ENCODE data around the gene TMEM190. TPM values are rescaled to one million over a fixed set of nuclear protein-coding genes. Genes with fewer than 3 reads are reported as not detected.

Gene TMEM190
- total and polyA plus RNA-seq, 2 donors (not counting 1 experiment from before 2014, with no cell fraction given), result not detected

GRCh38 chr19:55346725-55347441 is 29.7 kb upstream of the TMEM190 start:
- TF ChIP-seq CTCF (IDR thresholded peaks at IDR 0.05) (no peak), EZH2 (IDR thresholded peaks at IDR 0.05; ENCODE audit: borderline replicate concordance, insufficient read depth, low read depth, low read length, poor library complexity, severe bottlenecking) (no peak)
- H3K27me3 ChIP-seq (replicated peaks in 1 of 4; ENCODE audit: control extremely low read depth in 1 of 4, control insufficient read depth in 3 of 4, insufficient read depth in 4 of 4, low read length in 3 of 4), result peaks cover 0 to 15% (median 5%) of the 10 kb centered on the region in 4 experiments
- Mint-ChIP-seq H3K4me1 (peaks cover 2% of the 10 kb centered on the region), H3K4me3 (no peak overlapping the region), H3K9me3 (ENCODE audit: insufficient read depth) (no peaks in the 10 kb centered on the region), H3K27me3 (peaks cover 15% of the 10 kb centered on the region), H3K27ac (no peak overlapping the region)
- DNase-seq (no peak), ATAC-seq (ENCODE audit: low read depth) (no peak)
- H3K4me1 ChIP-seq (ENCODE audit: control insufficient read depth in 2 of 2, insufficient read depth in 2 of 2, low read length in 2 of 2), result peaks cover 0 to 3% of the 10 kb centered on the region in 2 donors
- no peak overlapping the region for H2AFZ ChIP-seq (ENCODE audit: insufficient read depth, low read depth, low read length, poor library complexity, severe bottlenecking)
- ChIA-PET POLR2A (no interaction called here), CTCF (no interaction called here)
- no peaks in the 10 kb centered on the region for H4K20me1 ChIP-seq (ENCODE audit: control insufficient read depth, insufficient read depth, low read length, poor library complexity, severe bottlenecking)
- peaks cover under 1% of the 10 kb centered on the region for H3K79me2 ChIP-seq (ENCODE audit: control insufficient read depth, insufficient read depth, low read length)
- intact Hi-C loops (cut with micrococcal nuclease), result no loop called here
- no peak overlapping the region for H3K9ac ChIP-seq (ENCODE audit: low read length)
- H3K4me3 ChIP-seq (ENCODE audit: control extremely low read depth in 1 of 5, extremely low read depth in 1 of 5, insufficient read depth in 1 of 5, low read depth in 2 of 5, low read length in 4 of 5), result no peak overlapping the region
- 94% methylated on average over 36 of the region's 41 CpGs for WGBS (ENCODE audit: insufficient coverage)
- no peak overlapping the region for H3K27ac ChIP-seq (ENCODE audit: low read length in 2 of 2)
- peaks cover 0 to 10% of the 10 kb centered on the region in 2 experiments for H3K36me3 ChIP-seq (replicated peaks in 1 of 2; ENCODE audit: control extremely low read depth in 1 of 2, control insufficient read depth in 1 of 2, extremely low read depth in 1 of 2, insufficient read depth in 2 of 2, low read length in 1 of 2)
- no peaks in the 10 kb centered on the region for H3K9me3 ChIP-seq (ENCODE audit: control extremely low read depth in 1 of 3, control insufficient read depth in 2 of 3, insufficient read depth in 1 of 3, low read length in 2 of 3)
- no peak overlapping the region for H3K4me2 ChIP-seq (replicated peaks; ENCODE audit: low read depth, low read length, poor library complexity, severe bottlenecking)

- DNase-seq (no peak), ATAC-seq (ENCODE audit: low read depth) (no peak)
- Histone ChIP-seq H3K36me3 (replicated peaks in 1 of 2; ENCODE audit: control extremely low read depth in 1 of 2, control insufficient read depth in 1 of 2, extremely low read depth in 1 of 2, insufficient read depth in 2 of 2, low read length in 1 of 2) (peaks cover 0 to 10% of the 10 kb centered on the region in 2 experiments), H3K4me1 (ENCODE audit: control insufficient read depth in 2 of 2, insufficient read depth in 2 of 2, low read length in 2 of 2) (peaks cover 0 to 8% of the 10 kb centered on the region in 2 donors), H3K4me3 (ENCODE audit: control extremely low read depth in 1 of 5, extremely low read depth in 1 of 5, insufficient read depth in 1 of 5, low read depth in 2 of 5, low read length in 4 of 5) (no peak overlapping the region), H3K27ac (ENCODE audit: low read length in 2 of 2) (no peak overlapping the region), H3K27me3 (replicated peaks in 1 of 4; ENCODE audit: control extremely low read depth in 1 of 4, control insufficient read depth in 3 of 4, insufficient read depth in 4 of 4, low read length in 3 of 4) (peaks cover 0 to 21% (median 8%) of the 10 kb centered on the region in 4 experiments), H3K4me2 (replicated peaks; ENCODE audit: low read depth, low read length, poor library complexity, severe bottlenecking) (no peak overlapping the region), H2AFZ (ENCODE audit: insufficient read depth, low read depth, low read length, poor library complexity, severe bottlenecking) (no peak overlapping the region), H3K9ac (ENCODE audit: low read length) (no peak overlapping the region), H3K79me2 (ENCODE audit: control insufficient read depth, insufficient read depth, low read length) (no peaks in the 10 kb centered on the region), H3K9me3 (ENCODE audit: control extremely low read depth in 1 of 3, control insufficient read depth in 2 of 3, insufficient read depth in 1 of 3, low read length in 2 of 3) (no peaks in the 10 kb centered on the region), H4K20me1 (ENCODE audit: control insufficient read depth, insufficient read depth, low read length, poor library complexity, severe bottlenecking) (no peaks in the 10 kb centered on the region)
- no peak overlapping the region for H3K27ac Mint-ChIP-seq
- WGBS (ENCODE audit: insufficient coverage), result 94% methylated on average over 2 of the region's 10 CpGs
- TF ChIP-seq CTCF (IDR thresholded peaks at IDR 0.05) (no peak), EZH2 (IDR thresholded peaks at IDR 0.05; ENCODE audit: borderline replicate concordance, insufficient read depth, low read depth, low read length, poor library complexity, severe bottlenecking) (no peak)
- intact Hi-C loops (cut with micrococcal nuclease), result no loop called here
- ChIA-PET CTCF (no interaction called here), POLR2A (no interaction called here)
- peaks cover 5% of the 10 kb centered on the region for H3K4me1 Mint-ChIP-seq
- H3K4me3 Mint-ChIP-seq, result no peak overlapping the region
- H3K27me3 Mint-ChIP-seq, result peaks cover 22% of the 10 kb centered on the region
- no peaks in the 10 kb centered on the region for H3K9me3 Mint-ChIP-seq (ENCODE audit: insufficient read depth)
Measured at GRCh38 chr19:55347442-55348009, 29.1 kb upstream of the TMEM190 start.

All from B cell (primary cell).